Activated CD4-positive, alpha-beta memory T cell treated with anti-CD3 and anti-CD28 coated beads, Interleukin-2, amount 10 ng/mL, durations not matched to agents 7 days and 5 days (primary cell): ENCODE data around the gene TBC1D8. TPM values are rescaled to one million over a fixed set of nuclear protein-coding genes. Genes with fewer than 3 reads are reported as not detected.

Experiments
- CTCF ChIA-PET: fragments of 350-600 bp; sonication (Branson Sonifier 250); formaldehyde crosslinking; loops from one replicate; lab custom pipeline; 2021; ENCODE audit warnings: antibody characterized with exemption, inconsistent platforms; lab: Charles Lee
- POLR2A ChIA-PET: fragments of 350-600 bp; sonication (Branson Sonifier 250); formaldehyde crosslinking; loops from one replicate; lab custom pipeline; 2021; ENCODE audit warnings: antibody characterized with exemption; lab: Charles Lee
- DNase-seq: peaks from one replicate; pipeline ENCODE4 v3.0.0-alpha.2; 2020
- H3K27ac Mint-ChIP-seq: one replicate; pipeline ENCODE4 v1.8.0; 2021; ENCODE audit warnings: mild to moderate bottlenecking, mixed read lengths
- H3K27me3 Mint-ChIP-seq: one replicate; pipeline ENCODE4 v1.8.0; 2021; ENCODE audit warnings: mixed read lengths
- H3K36me3 Mint-ChIP-seq: one replicate; pipeline ENCODE4 v1.8.0; 2021; ENCODE audit warnings: low read depth, mixed read lengths
- H3K4me1 Mint-ChIP-seq: one replicate; pipeline ENCODE4 v1.8.0; 2021; ENCODE audit warnings: mixed read lengths
- H3K4me3 Mint-ChIP-seq: one replicate; pipeline ENCODE4 v1.8.0; 2021; ENCODE audit warnings: mild to moderate bottlenecking, mixed read lengths
- H3K9me3 Mint-ChIP-seq: one replicate; pipeline ENCODE4 v1.8.0; 2021; ENCODE audit warnings: mixed read lengths
- total RNA-seq, 2 experiments: library from RNA; stranded (reverse); gene quantifications; one replicate each; pipeline ENCODE4 v1.2.3, GENCODE V29; 2021

The TBC1D8 gene
- total RNA-seq, 2 experiments from 2014 or later: 0.58 to 0.63 TPM

- no peaks in the 10 kb centered on the region for H3K36me3 Mint-ChIP-seq
- H3K4me1 Mint-ChIP-seq: no peaks in the 10 kb centered on the region
- ChIA-PET POLR2A (no interaction called here), CTCF (interaction anchor here (0.6 kb wide), 1 partner anchor 55 kb away, joined by 3 read pairs; no protein-coding TSS in a partner anchor)
- H3K27me3 Mint-ChIP-seq: no peaks in the 10 kb centered on the region
- no peak overlapping the region for H3K4me3 Mint-ChIP-seq
- DNase-seq: no peak
- H3K27ac Mint-ChIP-seq: no peak overlapping the region
- no peaks in the 10 kb centered on the region for H3K9me3 Mint-ChIP-seq
Observed at GRCh38 chr2:100957996-100958653, 193.1 kb downstream of the TBC1D8 start.

Other genes starting within 250 kb of the TBC1D8 start
- 1,000 to 10,000 TPM; 1,356 to 1,364 TPM for gene RPL31, start 149.1 kb downstream of the TBC1D8 start, total RNA-seq
- 10 to 100 TPM; 60.3 to 65.9 TPM for gene CNOT11, start 101.5 kb upstream of the TBC1D8 start, total RNA-seq
- 100 to 1,000 TPM; 115 to 116 TPM for gene RNF149, start 157.3 kb upstream of the TBC1D8 start, total RNA-seq
- under 1 TPM; 0.65 to 0.98 TPM for gene CREG2, start 236.1 kb upstream of the TBC1D8 start, total RNA-seq